ENCODE measurements around the gene SLC43A2. TPM values are rescaled to one million over a fixed set of nuclear protein-coding genes. Genes with fewer than 3 reads are reported as not detected.

Gene SLC43A2
- total RNA-seq, 4 donors from 2014 or later, result 4.8 to 11.8 (median 10.6) TPM

- no peaks in the 10 kb centered on the region for H3K9me3 ChIP-seq
- H3K27me3 ChIP-seq, result no peaks in the 10 kb centered on the region
- DNase-seq (ENCODE audit: low spot score in 2 of 2), result no peak
- no peak overlapping the region for H3K4me3 ChIP-seq
- peaks cover 4% of the 10 kb centered on the region for H3K36me3 ChIP-seq
- 71% methylated on average over 7 of the region's 7 CpGs for WGBS
- H3K4me1 ChIP-seq, result peaks cover 23% of the 10 kb centered on the region
- TF ChIP-seq EP300 (IDR thresholded peaks at IDR 0.05), result no peak
- TF ChIP-seq POLR2A (IDR thresholded peaks at IDR 0.05), result no peak
- no peak for TF ChIP-seq POLR2AphosphoS5 (IDR thresholded peaks at IDR 0.05)
- TF ChIP-seq CTCF (IDR thresholded peaks at IDR 0.05), result no peak
- no peak overlapping the region for H3K27ac ChIP-seq
These were observed 20.0 kb downstream of the SLC43A2 start for GRCh38 chr17:1608676-1609075.

DNA sequence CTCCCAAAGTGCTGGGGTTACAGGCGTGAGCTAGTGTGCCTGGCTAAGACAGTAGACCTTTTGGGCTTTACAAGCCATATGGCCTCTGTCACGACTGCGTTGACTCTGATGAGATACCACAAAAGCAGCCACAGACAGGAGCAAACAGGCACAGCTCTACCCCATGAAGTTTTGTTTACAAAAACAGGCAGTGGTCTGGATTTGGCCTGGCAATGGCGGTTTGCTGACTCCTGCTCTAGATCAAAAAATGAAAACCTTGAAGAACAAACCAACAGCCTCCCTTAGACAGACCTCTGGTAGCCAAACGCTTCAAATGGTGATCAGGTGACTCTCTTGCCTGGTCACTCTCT lies 20.7 kb downstream of the SLC43A2 start:
- DNase-seq (ENCODE audit: low spot score in 2 of 2), result no peak
- H3K4me1 ChIP-seq, result peaks cover 20% of the 10 kb centered on the region
- H3K27me3 ChIP-seq, result no peaks in the 10 kb centered on the region
- TF ChIP-seq EP300 (IDR thresholded peaks at IDR 0.05) (no peak), POLR2AphosphoS5 (IDR thresholded peaks at IDR 0.05) (no peak), CTCF (IDR thresholded peaks at IDR 0.05) (no peak), POLR2A (IDR thresholded peaks at IDR 0.05) (no peak)
- WGBS, result 83% methylated on average over 3 of the region's 5 CpGs
- H3K36me3 ChIP-seq, result no peaks in the 10 kb centered on the region
- H3K27ac ChIP-seq, result no peak overlapping the region
- no peaks in the 10 kb centered on the region for H3K9me3 ChIP-seq
- no peak overlapping the region for H3K4me3 ChIP-seq

DNA sequence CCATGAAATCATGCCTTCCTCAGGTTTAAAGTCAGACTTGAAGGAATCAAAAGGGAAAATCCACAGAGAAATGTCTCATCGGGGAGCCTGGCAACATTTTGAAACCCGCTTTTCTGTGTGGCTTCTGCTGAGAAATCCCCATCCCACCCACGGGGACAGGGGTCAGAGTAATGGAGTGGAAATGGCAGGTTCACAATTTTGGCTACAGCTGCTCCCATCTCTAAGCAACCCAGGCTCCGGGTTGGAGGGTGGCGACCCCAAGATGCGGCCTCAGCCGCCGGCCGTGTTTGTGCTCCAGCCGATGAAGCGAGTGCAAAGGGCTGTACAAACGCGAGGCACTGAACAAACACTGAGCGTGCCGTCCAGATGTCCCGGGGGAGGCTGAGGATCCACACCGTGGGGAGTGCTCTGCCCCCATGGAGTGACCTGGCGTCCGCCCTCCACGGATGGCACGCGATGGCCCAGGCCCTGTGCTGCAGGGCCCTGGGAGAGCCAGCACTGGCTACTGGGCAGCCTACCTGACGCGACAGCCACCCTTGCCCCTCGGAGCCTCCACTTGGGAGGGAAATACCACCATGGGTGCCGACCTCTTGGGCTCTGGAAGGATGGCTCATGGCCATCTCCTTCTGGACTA lies 22.2 kb downstream of the SLC43A2 start:
- no peak for TF ChIP-seq POLR2AphosphoS5 (IDR thresholded peaks at IDR 0.05)
- TF ChIP-seq POLR2A (IDR thresholded peaks at IDR 0.05), result no peak
- no peak for TF ChIP-seq CTCF (IDR thresholded peaks at IDR 0.05)
- no peak for TF ChIP-seq EP300 (IDR thresholded peaks at IDR 0.05)
- DNase-seq (ENCODE audit: low spot score in 2 of 2), result no peak
- peaks cover 20% of the 10 kb centered on the region for H3K4me1 ChIP-seq
- peak overlapping the region; percentile 28 for H3K27ac ChIP-seq
- H3K27me3 ChIP-seq, result no peaks in the 10 kb centered on the region
- H3K36me3 ChIP-seq, result no peaks in the 10 kb centered on the region
- 72% methylated on average over 6 of the region's 26 CpGs for WGBS
- H3K9me3 ChIP-seq, result no peaks in the 10 kb centered on the region
- no peak overlapping the region for H3K4me3 ChIP-seq

GRCh38 chr17:1605681-1606351 lies 22.8 kb downstream of the SLC43A2 start:
- WGBS, result 94% methylated on average over 17 of the region's 19 CpGs
- no peak for DNase-seq (ENCODE audit: low spot score in 2 of 2)
- Histone ChIP-seq H3K27me3 (no peaks in the 10 kb centered on the region), H3K36me3 (no peaks in the 10 kb centered on the region), H3K9me3 (no peaks in the 10 kb centered on the region), H3K27ac (no peak overlapping the region), H3K4me3 (no peak overlapping the region), H3K4me1 (peaks cover 20% of the 10 kb centered on the region)
- TF ChIP-seq EP300 (IDR thresholded peaks at IDR 0.05) (no peak), POLR2A (IDR thresholded peaks at IDR 0.05) (no peak), POLR2AphosphoS5 (IDR thresholded peaks at IDR 0.05) (no peak), CTCF (IDR thresholded peaks at IDR 0.05) (no peak)

- WGBS, result 66% methylated on average over 22 of the region's 35 CpGs
- TF ChIP-seq POLR2A (IDR thresholded peaks at IDR 0.05) (no peak), POLR2AphosphoS5 (IDR thresholded peaks at IDR 0.05) (no peak), CTCF (IDR thresholded peaks at IDR 0.05) (no peak), EP300 (IDR thresholded peaks at IDR 0.05) (no peak)
- no peak for DNase-seq (ENCODE audit: low spot score in 2 of 2)
- no peaks in the 10 kb centered on the region for H3K36me3 ChIP-seq
- H3K4me1 ChIP-seq, result peaks cover 20% of the 10 kb centered on the region
- H3K27ac ChIP-seq, result peak overlapping the region; percentile 31
- no peaks in the 10 kb centered on the region for H3K9me3 ChIP-seq
- no peaks in the 10 kb centered on the region for H3K27me3 ChIP-seq
- no peak overlapping the region for H3K4me3 ChIP-seq
These were observed 23.7 kb downstream of the SLC43A2 start for GRCh38 chr17:1604831-1605528.

All from suprapubic skin (tissue), 4 donors.